GM10266 (cell line): ENCODE data around the gene FBXL15.
A peak's percentile ranks its signal among the peaks of the same experiment; 100 is the strongest.

Experiments
- DNase-seq: peaks from one replicate; pipeline ENCODE4 v3.0.0; 2012; ENCODE audit errors: extremely low spot score
- TF ChIP-seq, protein P1 (sequence below): IDR thresholded peaks from 2 replicates; pipeline ENCODE4 v1.5.1; 2012; ENCODE audit warnings: mild to moderate bottlenecking, low read depth; ENCODE audit not compliant: control insufficient read depth, insufficient read depth; ENCODE audit errors: missing control alignments

FBXL15 gene, protein sequence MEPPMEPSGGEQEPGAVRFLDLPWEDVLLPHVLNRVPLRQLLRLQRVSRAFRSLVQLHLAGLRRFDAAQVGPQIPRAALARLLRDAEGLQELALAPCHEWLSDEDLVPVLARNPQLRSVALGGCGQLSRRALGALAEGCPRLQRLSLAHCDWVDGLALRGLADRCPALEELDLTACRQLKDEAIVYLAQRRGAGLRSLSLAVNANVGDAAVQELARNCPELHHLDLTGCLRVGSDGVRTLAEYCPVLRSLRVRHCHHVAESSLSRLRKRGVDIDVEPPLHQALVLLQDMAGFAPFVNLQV

DNA sequence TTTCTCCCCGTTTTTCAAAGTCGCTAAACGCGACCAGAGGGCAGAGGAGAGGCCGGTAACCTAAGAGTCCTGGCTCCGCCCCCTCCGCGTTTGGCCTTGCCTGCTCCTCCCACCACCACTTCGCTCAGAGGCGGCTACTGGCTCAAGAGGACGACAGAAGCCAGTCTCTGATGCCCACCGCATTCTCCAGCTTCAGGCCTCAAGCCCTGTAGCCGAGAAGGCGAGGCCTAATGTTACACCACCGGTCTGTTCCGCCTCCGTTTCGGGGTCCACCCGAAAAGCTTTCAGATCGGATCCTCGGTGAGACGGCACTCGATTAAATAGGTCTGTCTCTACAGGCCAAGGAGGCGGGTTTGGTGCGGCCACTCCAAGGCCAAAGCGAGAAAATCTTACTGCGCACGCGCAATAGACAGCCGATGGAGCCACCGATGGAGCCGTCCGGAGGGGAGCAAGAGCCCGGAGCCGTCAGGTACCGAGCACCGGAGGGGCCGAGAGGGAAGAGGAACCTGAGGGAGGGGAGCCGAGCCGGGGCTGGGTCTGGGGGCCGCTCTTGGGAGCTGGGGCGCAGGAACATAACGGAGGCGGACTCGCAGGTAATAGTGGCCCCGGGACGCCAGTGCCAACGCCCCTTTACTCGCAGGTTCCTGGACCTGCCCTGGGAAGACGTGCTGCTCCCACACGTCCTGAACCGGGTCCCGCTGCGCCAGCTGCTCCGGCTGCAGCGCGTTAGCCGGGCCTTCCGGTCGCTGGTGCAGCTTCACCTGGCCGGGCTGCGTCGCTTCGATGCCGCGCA lies at the start of gene FBXL15:
Gene FBXL15, plus strand, starts transcription at position 123 of the 793 bp plus-strand sequence. Its CDS starts 294 bp downstream, at position 417.
- TF ChIP-seq, protein P1, sequence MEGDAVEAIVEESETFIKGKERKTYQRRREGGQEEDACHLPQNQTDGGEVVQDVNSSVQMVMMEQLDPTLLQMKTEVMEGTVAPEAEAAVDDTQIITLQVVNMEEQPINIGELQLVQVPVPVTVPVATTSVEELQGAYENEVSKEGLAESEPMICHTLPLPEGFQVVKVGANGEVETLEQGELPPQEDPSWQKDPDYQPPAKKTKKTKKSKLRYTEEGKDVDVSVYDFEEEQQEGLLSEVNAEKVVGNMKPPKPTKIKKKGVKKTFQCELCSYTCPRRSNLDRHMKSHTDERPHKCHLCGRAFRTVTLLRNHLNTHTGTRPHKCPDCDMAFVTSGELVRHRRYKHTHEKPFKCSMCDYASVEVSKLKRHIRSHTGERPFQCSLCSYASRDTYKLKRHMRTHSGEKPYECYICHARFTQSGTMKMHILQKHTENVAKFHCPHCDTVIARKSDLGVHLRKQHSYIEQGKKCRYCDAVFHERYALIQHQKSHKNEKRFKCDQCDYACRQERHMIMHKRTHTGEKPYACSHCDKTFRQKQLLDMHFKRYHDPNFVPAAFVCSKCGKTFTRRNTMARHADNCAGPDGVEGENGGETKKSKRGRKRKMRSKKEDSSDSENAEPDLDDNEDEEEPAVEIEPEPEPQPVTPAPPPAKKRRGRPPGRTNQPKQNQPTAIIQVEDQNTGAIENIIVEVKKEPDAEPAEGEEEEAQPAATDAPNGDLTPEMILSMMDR, result no peak
- DNase-seq, result peak; percentile 98

DNA sequence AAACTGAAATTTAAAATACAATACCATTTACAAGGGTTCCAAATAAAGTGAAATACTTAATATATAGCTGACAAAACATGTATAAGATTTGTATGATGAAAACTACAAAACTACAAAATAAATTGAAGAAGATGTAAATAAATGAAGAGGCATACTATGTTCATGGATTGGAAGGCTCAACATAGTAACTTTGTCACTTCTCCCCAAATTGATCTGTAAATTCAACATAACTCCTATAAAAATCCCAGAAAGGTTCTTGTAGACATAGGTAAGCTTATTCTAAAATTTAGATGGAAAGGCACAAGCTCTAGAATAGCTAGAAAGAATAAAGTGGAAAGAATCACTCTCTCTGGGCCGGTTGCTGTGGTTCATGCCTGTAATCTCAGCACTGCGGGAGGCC lies 49.3 kb upstream of the FBXL15 start:
- no peak for DNase-seq
- TF ChIP-seq, protein P1, result no peak

DNA sequence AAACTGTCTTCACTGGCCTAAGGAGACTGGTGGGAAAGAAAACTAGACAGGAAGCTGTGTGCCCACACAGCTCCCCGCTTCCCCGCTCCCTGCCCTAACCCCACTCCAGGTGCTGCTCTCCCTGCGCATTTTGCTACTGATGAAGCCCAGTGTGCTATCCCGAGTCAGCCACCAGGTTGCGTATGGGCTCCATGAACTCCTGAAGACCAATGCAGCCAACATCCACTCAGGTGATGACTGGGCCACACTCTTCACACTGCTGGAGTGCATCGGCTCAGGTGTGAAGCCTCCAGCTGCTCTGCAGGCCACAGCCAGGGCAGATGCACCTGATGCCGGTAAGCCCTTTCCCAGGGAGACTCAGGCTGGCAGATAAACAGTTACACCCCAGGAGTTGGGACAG lies 45.4 kb upstream of the FBXL15 start:
- TF ChIP-seq, protein P1, result no peak
- DNase-seq, result no peak

DNA sequence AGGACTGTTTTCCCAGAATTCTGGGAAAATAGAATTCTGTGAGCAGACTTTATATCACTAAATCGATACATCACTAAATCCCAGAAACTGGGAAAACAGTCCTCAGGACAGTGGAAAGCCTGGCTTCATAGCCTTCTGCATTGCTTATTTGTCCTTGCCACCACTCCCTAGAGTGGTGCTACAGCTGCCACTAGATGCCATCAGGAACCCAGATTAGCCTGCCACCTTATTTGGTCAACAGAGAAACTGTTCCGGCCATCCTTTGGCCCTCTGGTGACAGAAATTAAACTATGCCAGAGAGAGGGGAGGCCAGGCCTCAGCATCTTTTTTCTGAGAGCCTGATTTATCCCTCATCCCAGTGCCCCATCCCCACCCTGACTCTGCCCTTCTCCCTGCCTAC lies 44.8 kb upstream of the FBXL15 start:
- no peak for DNase-seq
- TF ChIP-seq, protein P1, result no peak

DNA sequence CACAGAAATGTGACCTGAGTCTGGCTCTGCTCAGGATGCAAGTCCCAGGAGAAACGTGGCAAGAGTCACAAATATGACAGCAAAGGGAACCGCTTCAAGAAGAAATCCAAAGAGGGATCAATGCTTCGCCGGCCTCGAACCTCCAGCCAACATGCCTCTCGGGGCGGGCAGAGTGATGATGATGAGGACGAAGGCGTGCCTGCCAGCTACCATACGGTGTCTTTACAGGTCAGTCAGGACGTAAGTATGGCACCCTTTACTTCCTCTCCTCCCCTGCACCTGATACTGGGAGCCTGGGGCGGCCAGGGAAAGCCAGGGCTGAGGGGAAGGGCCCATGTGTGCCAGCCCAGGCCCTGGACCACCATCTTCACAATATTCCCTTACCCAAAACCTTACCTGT lies 43.7 kb upstream of the FBXL15 start:
- TF ChIP-seq, protein P1, result no peak
- DNase-seq, result no peak

DNA sequence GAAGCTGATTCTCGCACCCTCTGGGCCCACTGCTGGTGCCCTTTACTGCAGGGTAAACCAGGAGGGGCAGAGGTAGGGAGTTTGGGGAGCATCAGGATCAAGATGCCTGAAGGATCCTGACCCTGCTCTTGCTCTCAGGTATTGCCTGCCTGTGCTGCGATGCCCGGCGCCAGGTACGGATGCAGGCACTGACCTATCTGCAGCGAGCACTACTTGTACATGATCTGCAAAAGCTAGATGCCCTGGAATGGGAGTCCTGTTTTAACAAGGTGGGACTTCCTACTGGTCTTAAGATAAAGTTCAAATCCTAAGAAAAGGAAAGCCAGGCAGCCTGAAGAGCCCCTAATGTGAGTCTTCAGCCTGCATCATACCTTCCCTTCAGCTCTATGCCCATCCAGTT lies 41.3 kb upstream of the FBXL15 start:
- TF ChIP-seq, protein P1, result no peak
- no peak for DNase-seq

DNA sequence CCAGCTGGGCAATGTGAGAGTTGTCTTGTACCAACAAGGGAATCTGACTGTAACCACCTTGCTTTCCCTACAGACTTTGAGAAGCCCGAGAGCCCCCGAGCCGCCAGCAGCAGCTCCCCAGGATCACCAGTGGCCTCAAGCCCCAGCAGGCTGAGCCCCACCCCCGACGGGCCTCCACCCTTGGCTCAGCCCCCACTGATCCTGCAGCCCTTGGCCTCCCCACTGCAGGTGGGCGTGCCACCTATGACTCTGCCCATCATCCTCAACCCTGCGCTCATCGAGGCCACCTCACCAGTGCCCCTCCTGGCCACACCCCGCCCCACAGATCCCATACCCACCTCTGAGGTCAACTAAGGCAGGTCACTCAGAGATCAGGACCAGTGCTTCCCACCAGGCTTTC lies 38.7 kb upstream of the FBXL15 start:
- TF ChIP-seq, protein P1, result no peak
- DNase-seq, result no peak
